Keratinocyte (primary cell): ENCODE results near the gene TMEM80.

Source experiments
- CTCF ChIP-seq, 3 experiments: IDR thresholded peaks in 1 of 3; conservative IDR thresholded peaks in 1 of 3; optimal IDR thresholded peaks in 1 of 3; 2 replicates in 2 of 3; 3 replicates in 1 of 3; pipeline versions ENCODE3 to v1.5.1; 2011; ENCODE audit warnings: low read length in 3 of 3, mild to moderate bottlenecking in 3 of 3, moderate library complexity in 2 of 3, control low read depth in 1 of 3, inconsistent platforms in 1 of 3; ENCODE audit not compliant: insufficient read depth in 2 of 3; ENCODE audit errors: extremely low read depth in 1 of 3
- EZH2 ChIP-seq: IDR thresholded peaks from one replicate; pipeline ENCODE4 v1.6.1; 2012; ENCODE audit warnings: inconsistent platforms, mild to moderate bottlenecking, low read length, moderate library complexity

GRCh38 chr11:708511-708910 is 12.9 kb downstream of the TMEM80 start:
- no peak for TF ChIP-seq CTCF (optimal IDR thresholded peaks at IDR 0.05 in 1 of 3, IDR thresholded peaks at IDR 0.05 in 1 of 3, conservative IDR thresholded peaks at IDR 0.05 in 1 of 3; ENCODE audit: extremely low read depth in 1 of 3, insufficient read depth in 2 of 3, low read length in 3 of 3)
- no peak for TF ChIP-seq EZH2
